Measurements from ENCODE around the gene CYTH2.

Gene CYTH2

DNA sequence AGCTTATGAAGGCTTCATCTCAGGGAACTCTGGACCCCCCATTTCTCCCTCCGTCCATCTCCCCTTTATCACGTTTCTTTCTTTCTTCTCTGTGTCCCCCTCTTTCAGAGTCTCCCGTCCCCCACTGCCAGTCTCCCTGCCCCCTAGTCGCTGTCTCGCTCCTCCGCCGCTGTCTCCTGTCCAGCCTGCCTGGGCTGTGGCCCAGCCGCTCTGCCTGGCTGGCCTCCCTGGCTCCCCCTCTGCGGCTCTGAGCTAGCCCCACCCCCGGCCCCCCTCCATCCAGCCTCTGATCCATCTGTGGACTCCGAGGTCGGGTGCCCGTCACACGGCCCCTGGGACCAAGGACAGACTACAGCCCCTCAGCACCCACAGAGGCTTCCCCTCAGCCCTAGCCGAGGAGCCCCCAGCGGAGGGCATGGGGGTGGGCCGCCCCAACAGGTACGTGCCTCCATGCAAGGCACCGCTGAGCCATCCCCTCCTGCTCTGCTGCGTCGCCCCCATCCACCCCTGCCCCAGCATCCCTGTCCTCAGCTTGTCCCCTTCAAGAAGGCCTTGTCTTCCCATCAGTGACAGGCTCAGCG is 14.9 kb upstream of the CYTH2 start:
- no peak for DNase-seq

DNA sequence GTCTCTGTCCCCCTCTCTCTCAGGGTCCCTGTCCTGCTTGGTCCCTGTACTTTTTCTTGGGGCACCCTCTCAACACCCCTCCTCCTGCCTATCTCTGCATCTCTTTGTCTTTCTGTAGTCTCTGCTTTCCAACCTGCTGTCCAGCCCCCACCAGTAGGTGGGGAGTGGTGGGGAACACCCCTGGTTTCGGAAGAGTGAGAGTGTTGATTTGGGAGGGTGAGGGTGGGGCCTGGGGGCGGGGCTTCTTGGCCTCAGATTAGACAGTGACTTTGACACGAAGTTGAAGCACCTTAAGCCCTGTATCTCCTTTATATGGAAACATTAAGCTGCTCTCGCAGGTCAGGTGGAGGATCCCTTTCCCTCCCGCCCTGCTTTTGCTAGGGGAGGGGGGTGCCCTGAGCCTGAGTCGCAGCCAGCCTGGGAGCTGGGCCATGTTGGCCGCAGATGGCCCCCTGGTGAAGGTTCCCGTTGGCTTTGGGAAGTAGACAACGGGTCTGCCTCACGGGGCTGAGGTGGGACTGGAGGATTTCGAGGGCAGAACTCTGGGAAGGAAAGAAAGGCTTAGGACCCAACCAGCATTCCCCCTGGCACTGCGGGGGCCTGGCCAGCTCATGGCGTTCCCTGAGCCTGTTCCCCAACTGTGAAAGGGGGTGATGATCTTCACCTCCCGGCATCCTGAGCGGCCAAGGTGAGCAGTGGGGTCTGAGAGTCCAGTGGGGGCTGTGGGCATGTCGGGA is 13.8 kb upstream of the CYTH2 start, which contains the start of gene KCNJ14:
Gene KCNJ14, plus strand, starts transcription at position 404 of the 737 bp plus-strand sequence. CDS start 6,151 bp downstream, outside the sequence.
- DNase-seq: no peak

DNA sequence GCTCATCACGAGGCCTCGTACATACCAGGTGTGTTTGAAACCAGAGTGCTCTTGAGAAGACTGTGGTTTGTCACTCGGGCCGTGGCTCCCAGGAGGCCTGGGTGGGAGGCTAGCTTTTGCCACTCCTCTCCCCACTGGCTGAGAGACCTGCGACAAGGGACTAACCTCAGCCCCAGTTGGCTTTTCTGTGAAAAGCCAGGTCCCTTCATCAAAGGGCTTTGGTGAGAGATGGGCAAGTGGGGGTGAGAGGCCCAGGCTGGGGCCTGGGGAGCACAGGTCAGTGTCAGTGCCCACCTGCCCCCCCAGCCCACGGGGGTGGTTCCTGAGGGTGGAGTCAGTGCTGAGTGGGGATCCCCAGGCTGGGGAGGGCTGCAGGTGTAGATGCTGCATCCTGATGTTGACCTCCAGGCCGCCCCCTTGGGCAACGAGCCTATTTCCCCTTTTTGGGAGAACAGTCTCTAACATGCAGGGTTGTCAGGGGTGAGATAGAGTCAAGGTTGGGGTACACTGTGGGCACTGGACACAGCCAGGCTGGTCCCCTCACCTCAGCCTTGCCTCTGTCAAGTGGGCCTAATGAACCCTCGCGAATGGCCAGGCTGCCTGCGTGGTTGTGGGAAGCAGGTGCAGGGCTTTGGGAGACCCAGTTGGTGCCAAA is 13.1 kb upstream of the CYTH2 start:
- no peak for DNase-seq

- DNase-seq: no peak
Measured at GRCh38 chr19:48456864-48457263, 12.3 kb upstream of the CYTH2 start.

DNA sequence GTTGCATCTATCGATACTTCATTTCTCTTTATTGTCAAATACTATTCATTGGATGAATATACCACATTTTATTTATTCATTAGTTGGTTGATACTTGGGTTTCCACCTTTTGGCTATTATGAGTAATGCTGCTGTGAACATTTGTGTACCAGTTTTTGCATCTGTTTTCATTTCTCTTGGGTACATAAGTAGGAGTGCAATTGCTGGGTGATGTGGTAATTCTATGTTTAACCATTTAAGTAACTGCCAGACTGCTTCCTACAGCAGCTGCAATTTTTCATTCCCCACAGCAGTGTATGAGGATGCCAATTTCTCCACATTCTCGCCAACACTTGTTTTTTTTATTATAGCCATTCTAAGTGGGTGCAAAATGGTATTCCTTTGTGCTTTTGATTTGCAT is 11.2 kb upstream of the CYTH2 start:
- DNase-seq: no peak

- no peak for DNase-seq
Measured at GRCh38 chr19:48461651-48461981, 7.6 kb upstream of the CYTH2 start.

GRCh38 chr19:48461982-48462655 is 7.0 kb upstream of the CYTH2 start:
- DNase-seq: no peak

DNA sequence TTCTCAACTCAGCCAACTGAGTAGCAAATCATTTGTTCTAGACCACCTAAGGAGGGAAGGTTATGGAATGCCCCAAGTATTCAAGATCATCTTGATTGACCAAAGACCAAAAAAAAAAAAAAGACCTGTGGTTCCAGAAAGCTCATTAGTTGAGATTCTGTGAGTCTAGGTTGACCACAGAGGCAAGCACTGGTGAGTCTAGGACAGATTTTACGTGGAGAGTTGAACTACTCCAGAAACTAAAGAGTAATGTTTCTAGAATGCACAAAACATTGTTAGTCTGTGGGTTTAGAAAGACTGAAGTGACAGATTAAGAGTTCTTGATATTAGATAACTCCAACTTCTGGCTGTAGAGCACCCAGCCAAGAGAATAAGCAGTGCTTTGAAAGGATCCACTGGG is 4.0 kb upstream of the CYTH2 start:
- no peak for DNase-seq

DNA sequence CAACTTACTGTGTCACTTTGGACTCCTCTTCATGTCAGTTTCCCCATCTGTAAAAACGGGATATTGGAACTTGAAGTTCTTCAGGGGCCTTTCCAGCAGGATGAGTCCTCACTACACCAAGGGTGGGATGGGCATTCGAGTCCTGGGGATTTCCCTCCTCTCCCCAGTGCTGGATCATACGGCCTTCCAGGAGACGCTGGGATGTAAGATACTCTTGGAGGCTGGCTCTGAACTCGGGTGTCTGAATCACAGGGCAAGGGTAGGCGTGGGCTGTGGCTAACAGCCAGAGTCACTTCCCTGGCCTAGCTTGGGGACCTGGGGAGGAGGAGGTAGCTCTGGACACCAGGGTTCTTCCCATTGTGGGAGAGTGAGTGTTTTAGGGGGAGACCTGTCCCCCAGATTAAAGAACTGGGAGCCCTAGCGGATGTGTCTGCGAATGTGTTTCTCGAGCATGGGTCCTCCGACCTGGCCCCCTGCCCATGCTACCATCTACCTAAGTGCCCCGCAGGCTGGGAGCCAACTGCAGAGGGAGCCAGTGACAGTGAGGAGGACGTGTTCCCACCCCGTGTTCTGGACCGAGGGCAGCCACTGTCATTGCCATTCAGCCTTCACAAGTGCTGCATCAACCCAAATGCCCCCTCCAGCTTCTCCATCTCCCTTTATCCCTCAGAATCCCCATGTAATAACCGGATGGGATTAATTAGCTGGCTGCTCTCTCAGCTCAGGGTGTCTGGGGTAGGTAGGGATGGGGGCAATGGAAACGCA is 2.4 kb upstream of the CYTH2 start:
- no peak for DNase-seq

DNA sequence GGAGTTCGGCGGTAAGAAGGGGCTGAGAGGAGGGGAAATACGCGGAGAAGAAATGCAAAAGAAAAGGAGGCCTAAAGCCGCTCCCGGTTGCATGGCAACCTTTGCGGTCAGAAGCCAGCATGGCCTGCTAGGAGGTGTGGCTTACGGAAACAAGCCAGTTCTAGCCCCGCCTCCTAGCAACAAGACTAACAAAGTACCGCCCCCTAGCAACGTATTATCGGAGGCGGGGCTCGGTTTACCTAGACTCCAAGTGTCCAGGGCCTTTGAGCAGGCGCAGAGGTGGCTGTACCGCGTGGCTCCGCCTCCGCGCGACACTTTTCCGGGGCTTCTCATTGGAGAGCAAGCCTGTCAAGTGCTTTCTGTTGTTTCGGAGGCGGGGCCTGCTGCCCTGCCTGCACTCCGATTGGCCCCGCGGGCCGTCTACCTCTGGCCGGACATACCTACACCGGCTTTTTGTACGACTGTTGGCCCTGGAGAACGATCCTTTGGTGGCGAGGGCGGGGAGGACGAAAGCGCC is 339 bp upstream of the CYTH2 start:
- DNase-seq: peak; percentile 99

DNA sequence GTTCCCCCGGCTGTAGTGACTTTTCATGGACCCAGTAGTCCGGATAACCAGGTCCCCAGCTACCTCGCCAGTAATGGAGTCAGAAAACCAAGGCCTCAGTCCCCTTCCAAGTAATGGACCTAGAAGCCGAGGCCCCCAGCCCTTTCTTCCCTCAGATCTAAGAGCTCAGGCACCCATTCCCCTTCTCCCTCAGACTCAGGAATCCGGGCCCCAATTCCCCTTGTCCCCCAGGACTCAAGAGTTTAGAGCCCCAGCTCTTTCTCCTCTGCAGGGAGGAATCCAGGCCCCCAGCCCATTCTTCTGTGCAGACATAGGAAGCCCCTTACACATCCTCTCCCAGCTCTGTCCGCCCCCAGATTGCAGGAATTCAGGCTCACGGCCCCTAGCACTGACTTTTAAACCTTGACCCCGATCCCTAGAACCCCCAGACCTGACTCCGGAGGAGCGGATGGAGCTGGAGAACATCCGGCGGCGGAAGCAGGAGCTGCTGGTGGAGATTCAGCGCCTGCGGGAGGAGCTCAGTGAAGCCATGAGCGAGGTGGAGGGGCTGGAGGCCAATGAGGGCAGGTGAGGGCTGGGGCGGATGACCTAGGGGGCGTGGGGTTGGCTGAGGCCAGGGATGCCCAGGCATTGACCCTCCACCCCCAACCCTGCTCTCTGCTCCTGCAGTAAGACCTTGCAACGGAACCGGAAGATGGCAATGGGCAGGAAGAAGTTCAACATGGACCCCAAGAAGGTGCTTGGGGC is 938 bp downstream of the CYTH2 start:
- no peak for DNase-seq

DNA sequence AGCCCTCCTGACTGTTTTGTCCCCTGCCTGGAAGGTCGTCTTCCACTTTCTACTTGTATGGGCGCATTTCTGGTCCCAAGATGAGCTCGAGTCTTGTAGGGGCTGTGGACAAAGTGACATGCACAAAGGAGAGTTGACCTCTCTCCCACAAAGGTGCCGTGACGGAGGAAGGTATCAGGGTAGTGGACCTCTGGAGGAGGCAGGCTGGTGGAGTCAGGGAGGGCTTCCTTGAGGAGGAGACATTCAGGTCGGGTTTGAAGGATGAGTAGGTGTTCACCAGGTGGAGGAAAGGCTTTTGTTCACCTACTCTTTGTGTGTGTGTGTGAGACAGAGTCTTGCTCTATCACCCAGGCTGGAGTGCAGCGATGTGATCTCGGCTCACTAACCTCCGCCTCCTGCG is 1.7 kb downstream of the CYTH2 start:
- DNase-seq: no peak

DNA sequence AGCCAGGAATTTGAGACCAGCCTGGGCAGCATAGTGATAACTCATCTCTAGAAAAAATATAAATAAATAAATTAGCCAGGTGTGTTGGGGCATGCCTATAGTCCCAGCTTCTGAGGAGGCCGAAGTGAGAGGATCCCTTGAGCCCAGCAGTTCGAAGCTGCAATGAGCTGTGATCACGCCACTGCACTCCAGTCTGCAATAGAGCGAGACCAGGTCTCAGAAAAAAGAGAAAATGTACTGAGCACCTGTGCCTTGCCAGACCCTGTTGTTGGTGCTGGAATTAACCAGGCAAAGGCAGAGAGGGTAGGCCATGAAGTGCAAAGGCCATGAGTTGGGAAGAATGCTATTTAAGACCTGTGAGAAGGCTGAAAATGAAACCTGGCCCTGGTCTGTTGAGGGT is 2.7 kb downstream of the CYTH2 start:
- peak; percentile 50 for DNase-seq

- DNase-seq: no peak
Measured at GRCh38 chr19:48473161-48473966, 4.2 kb downstream of the CYTH2 start.

DNA sequence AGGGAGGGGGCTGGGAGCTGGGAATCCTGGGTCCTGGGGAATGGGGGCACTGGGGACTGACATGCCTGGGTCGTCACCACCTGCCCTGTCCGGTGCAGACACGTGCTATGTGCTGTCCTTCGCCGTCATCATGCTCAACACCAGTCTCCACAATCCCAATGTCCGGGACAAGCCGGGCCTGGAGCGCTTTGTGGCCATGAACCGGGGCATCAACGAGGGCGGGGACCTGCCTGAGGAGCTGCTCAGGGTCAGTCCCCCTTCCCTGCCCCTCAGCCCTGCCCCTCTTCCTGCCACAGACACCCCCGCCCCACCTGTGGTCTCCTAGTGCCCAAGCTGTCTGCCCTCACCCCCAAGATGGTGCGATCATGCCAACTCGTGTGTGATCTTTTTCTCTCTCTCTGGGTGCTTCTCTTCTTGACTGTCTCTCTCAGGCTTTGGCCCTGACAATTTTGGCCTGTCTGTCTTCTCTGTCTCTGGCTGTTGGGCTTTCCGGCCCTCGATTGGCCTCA is 5.0 kb downstream of the CYTH2 start:
- DNase-seq: no peak

GRCh38 chr19:48475369-48476068 is 6.3 kb downstream of the CYTH2 start:
- no peak for DNase-seq

DNA sequence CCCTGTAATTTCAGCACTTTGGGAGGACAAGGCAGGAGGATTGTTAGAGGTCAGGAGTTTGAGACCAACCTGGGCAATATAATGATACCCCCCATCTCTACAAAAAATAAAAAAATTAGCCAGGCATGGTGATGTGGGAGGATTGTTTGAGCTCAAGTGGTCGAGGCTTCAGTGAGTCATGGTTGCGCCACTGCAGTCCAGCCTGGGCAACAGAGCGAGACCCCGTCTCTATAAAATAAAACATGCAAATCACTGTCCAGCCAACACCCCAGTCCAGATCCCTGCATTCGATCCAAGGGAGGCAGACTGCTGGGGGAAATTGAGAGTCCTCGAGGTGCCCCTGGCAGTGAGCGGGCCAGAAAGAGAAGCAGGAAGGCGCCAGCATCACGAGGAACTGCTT is 7.0 kb downstream of the CYTH2 start:
- no peak for DNase-seq

GRCh38 chr19:48477067-48477685 is 8.0 kb downstream of the CYTH2 start:
- no peak for DNase-seq

GRCh38 chr19:48477698-48478338 is 8.6 kb downstream of the CYTH2 start:
- DNase-seq: no peak
